GM19351 (cell line): ENCODE results near the gene RIMS4.
A peak's percentile ranks its signal among the peaks of the same experiment; 100 is the strongest.

Experiments used
- ATAC-seq: cut with Tn5 transposase; IDR thresholded peaks from one replicate; pipeline ENCODE4 v1.9.1; 2021; ENCODE audit warnings: mild to moderate bottlenecking, moderate library complexity; ENCODE audit not compliant: unreplicated experiment

The RIMS4 gene

GRCh38 chr20:44743916-44744655, 66.3 kb downstream of the RIMS4 start:
- ATAC-seq = no peak

- no peak for ATAC-seq
Observed at GRCh38 chr20:44743080-44743701, 67.2 kb downstream of the RIMS4 start.

GRCh38 chr20:44742304-44743079, 67.9 kb downstream of the RIMS4 start:
- ATAC-seq = no peak

- no peak for ATAC-seq
Observed at GRCh38 chr20:44739942-44740341, 70.4 kb downstream of the RIMS4 start.

- ATAC-seq = no peak
Observed at GRCh38 chr20:44738813-44739477, 71.4 kb downstream of the RIMS4 start.

- no peak for ATAC-seq
Observed at GRCh38 chr20:44737116-44737515, 73.2 kb downstream of the RIMS4 start.

GRCh38 chr20:44736170-44737021, 74.0 kb downstream of the RIMS4 start:
- ATAC-seq = no peak

GRCh38 chr20:44735816-44736169, 74.6 kb downstream of the RIMS4 start:
- no peak for ATAC-seq

GRCh38 chr20:44734938-44735337, 75.4 kb downstream of the RIMS4 start:
- no peak for ATAC-seq

GRCh38 chr20:44733341-44734069, 76.8 kb downstream of the RIMS4 start:
- peak; percentile 58 for ATAC-seq

- no peak for ATAC-seq
Observed at GRCh38 chr20:44732327-44732726, 78.0 kb downstream of the RIMS4 start.

GRCh38 chr20:44731657-44732056, 78.7 kb downstream of the RIMS4 start:
- no peak for ATAC-seq

- no peak for ATAC-seq
Observed at GRCh38 chr20:44730441-44730840, 79.9 kb downstream of the RIMS4 start.

- ATAC-seq = no peak
Observed at GRCh38 chr20:44728801-44729443, 81.4 kb downstream of the RIMS4 start.

GRCh38 chr20:44727651-44728050, 82.7 kb downstream of the RIMS4 start:
- ATAC-seq = no peak

- ATAC-seq = no peak
Observed at GRCh38 chr20:44727039-44727438, 83.3 kb downstream of the RIMS4 start.

- ATAC-seq = no peak
Observed at GRCh38 chr20:44725837-44726236, 84.5 kb downstream of the RIMS4 start.

GRCh38 chr20:44724423-44725091, 85.8 kb downstream of the RIMS4 start:
- ATAC-seq = no peak
